ENCODE results near the gene FKBP10.

The FKBP10 gene

DNA sequence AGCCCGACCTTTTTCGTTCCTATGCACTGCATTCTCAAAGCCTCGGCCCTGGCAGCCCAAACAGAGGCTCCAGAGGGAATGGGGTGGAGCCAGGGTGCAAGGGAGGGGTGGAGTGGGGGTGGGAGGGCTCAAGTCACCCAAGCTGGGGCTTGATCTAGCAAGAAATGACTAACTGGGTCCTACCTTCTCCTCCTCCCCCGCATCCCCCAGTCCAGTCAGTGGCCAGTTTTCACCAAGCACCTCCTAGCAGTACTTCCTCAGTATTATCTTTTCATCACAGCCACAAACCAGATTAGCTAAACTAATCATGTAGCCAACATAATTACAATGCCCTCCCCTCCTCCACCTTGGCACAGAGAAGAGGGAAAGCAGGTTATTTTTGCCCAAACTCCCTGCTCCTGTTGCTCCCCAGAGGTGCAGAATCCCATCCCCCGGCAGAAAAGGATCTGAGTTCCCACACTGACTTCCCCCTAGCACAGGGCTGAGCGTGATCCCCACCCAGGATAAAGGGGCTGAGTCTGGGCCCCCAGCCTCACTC lies 28.5 kb upstream of the FKBP10 start:
- no peak for DNase-seq

DNA sequence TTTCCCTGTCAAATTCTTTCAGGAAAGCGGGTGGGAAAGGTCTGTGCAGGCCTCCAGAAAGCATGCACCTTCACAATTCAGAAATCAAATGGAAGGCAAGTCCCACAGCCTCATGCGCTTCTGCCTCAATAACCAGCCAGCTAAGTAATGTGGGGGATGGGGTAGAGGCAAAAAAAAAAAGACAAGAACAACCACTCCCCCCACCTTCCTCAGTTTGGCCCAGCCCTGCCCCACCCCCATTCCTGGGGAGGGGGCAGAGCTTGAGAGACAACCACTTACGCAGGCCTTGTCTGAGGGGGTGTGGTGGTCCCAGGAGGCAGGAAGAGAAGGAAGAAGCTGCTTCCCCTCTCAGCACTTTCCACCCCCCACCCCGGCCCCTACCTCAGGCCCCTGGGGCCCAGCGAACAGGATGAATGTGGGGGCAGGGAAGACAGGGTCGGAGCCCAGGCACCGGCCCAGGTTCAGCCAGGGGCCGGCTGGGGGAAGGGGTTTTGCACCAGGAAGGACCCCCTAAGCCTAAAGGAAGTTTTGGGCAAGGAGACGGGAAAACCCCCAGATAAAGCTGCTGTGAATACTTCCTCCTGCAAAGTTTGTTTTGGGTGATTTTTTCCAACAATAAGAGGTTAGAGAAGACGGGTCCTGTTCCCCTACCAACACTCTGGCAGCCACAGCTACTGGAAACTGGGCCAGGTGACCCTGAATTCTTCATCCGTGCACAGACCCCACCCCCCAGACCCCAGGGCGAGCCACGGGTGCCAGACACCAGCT lies 27.5 kb upstream of the FKBP10 start:
- no peak for DNase-seq

DNA sequence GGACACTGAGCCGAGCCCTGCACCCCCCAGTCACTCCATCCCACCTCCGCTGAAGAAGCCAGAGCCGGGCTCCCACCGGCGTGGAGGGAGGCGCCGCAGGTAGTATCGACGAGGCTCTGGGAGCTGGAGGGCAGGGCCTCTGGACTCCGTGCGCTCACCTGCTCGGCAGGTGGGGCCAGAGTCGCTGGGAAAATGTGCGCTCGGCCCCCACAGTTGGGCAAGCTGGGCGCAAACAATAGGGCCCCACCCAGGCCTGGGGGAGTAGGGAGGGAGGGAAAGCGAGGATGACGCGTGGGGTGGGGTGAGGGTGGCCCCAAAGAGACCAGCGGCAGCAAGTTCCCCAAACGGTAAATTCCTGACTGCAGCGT lies 27.0 kb upstream of the FKBP10 start:
- no peak for DNase-seq

DNA sequence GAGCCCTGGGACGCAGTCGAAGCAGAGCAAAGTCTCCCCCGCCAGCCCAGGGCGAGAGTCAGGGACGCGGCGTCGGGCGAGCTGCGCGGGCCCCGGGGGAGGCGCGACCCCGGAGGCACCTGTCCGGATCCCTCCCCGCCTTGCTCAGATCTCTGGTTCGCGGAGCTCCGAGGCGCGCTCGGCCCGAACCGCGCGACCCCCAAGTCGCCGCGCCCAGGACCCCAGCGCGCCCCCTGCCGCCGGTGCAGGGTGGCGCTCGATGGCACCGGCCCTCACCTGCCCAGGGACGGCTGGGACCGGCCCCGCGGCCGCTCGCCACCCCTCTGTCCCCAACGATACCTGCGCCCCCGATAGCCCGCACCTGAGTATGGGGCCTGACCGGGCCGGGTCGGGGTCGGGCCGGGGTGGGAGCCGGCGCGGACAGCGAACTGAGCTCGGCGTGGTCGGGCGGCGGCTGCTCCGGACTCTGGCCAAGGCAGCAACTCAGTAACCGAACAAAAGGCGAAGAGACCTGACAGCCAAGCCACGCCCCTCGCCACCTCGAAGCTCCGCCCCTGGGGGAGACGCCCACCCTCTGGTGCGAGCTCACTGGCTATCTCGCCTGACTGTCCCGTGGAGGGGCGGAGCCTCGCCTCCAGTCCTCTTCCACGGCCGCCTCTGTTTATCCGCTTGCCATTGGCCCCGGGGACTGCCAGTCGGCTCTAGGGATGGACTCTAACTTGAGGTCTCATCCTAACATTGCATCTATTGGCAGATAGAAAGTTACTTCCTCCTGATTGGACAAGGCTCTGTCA lies 26.4 kb upstream of the FKBP10 start, which contains the start of gene JUP:
Gene JUP (minus strand): TSS at position 485 of the 794 bp plus-strand sequence. CDS start 14,857 bp downstream, outside the sequence.
- peak; percentile 90 for DNase-seq

DNA sequence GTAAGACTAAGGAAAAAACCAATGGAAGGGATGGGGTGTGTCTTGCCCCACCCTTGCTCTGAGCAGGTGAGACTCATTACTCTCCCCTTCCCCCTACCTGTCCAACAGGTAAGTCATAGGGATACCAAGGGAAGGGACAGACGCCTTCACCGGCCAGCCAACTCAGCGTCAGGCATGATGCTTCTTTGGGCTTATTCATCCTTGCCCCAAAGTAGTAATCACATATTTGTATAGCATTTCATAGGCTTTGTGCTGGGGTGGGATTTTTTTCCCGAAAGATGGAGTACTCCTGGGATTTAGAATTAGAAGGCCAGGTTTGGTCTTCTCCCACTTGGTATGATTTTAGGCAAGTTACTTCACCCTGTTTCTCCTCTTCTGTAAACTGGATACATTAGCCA lies 25.8 kb upstream of the FKBP10 start:
- no peak for DNase-seq

DNA sequence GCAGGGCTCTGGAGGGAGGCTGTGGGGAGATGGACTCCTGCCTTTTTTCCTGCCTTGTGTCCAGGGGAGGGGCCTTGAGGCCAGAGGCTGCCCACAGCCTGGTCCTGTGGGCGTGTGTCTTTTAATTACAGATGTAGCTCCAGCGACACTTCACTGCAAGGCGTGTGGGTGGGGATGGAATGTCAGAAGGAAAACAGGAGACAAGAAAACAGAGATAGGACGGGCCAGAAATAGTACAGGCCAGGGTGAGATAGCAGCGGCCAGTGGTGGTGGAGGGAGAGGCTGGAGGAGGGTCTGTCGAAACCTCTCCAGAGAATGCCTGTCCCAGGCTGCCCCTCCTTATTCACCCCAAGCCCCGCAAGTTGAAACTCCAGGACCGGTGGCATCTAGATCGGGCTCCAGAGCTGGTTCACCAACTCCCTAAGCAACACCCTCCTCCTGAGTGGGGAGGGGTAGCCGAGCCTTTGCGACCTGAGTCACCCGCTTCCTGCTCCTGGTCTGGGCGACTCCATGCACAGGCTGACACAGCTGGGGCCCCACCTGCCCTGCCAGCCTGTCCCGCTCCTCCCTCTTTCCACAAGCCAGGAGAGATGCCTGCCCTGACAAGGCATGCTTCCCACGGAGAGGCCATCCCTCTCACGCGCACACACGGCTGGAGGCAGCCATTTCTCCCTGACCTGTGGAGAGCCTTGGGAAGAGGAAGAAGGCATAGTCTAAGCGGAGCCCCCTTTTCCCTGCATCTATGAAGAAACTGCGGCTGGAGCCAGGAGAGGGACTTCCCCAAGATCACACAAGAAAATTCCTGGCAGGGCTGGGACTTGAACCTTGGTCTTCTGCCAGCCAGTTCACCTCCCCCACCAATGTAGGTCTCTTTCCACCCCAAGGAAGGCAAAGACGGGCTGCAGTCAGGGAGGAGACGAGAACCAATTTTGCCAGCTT lies 19.7 kb upstream of the FKBP10 start:
- no peak for DNase-seq

DNA sequence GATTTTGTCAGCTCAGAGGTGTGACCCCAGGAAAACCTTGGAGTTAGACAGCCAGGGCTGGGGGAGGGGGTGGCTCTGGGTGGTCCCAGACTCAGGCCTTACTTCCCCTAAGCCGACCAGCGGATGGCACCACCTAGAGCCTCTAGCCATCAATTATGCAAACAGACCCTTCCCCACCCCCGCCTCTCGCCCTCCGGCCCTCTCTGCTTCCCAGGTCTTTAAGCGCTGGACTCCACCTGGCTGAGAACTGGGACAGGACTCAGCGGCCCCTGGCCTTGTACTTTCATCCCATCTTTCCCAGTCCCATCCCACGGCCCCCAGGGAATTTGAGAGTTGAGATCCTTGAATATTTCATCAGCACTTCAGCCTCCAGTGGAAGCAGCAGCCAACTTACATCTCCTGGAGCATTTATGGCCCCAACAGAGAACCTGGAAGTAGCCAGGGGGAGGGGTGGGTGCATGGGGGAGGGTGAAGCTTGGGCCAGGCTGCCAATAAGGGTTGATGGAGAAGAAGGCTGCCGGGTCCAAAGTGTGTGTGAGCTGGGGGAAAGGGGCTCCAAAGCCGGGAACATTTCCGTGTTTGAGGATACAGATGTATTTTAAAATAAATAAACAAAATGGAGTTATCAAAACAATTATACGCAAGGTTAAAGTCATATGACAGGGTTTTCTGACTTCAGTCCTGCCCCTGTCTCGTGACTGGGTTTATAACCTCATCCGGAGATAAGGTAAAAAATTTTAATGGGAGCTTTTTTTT lies 18.8 kb upstream of the FKBP10 start:
- DNase-seq = no peak

DNA sequence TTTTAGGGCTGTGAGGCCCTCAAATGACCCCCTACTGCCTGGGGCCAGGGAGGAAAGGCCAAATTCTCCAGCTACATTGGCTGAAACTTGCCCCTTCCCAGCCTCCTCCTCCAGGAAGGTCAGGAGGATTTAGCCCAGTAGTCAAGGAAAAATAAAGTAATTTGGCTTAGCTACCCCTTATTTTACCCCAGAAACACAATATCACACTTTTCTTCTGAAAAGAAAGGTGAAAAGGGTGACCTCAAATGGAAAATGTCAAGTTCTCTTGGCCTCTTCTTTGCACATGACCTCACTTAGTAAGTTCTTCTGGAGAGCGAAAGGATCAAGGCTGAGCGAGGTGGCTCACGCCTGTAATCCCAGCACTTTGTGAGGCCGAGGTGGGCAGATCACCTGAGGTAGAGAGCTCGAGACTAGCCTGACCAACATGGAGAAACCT lies 18.2 kb upstream of the FKBP10 start:
- DNase-seq = no peak

DNA sequence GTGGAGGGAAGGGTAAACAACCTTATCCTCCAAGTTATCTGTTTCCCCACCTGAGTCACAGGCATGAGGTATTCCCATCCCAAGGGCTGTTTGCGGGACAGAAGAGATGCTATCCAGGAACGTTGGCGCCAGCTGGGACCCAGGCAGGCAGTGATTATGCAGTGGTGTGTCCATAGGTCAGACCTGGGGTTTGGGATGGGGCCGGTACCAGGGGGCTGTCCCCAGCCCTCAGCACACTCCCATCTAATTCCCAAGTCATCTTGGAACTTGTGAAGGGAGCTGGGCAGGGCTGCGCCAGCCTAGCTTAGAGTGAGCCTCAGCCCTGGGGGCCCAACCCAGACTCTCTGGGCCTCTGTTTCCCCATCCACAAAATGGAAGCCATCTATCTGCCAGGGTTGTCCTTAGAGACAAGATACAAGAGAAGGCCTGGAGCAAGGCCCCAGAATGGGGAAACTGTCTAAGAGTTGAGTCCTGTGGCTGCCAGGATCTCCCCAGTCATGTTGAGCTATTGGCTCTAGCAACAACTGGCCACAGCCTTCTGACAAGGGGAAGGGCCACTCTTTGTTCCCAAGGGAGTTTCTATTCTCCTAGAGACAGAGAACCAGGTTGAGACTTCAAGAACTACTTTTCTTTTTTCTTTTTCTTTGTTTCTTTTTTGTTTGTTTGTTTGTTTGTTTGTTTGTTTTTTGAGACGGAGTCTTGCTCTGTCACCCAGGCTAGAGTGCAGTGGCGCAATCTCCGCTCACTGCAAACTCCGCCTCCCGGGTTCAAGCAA lies 16.5 kb upstream of the FKBP10 start:
- no peak for DNase-seq

DNA sequence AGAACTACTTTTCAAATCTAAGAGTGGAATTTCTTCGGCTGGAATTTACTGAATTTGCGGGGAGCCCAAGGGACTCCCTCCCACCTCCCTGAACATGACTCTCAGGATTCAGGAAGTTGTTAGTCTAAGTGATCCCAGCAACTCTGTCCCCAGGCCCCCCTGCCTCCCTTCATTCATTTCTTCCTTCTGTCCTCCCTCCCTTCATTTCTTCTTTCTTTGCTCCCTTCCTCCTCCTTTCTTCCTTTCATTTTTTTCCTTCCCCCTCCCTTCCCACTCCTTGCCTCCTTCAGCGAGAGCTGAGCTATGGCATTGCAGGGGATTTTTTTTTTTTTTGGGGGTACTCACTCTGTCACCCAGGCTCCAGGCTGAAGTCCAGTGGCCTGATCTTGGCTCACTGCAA lies 15.4 kb upstream of the FKBP10 start:
- DNase-seq = no peak

DNA sequence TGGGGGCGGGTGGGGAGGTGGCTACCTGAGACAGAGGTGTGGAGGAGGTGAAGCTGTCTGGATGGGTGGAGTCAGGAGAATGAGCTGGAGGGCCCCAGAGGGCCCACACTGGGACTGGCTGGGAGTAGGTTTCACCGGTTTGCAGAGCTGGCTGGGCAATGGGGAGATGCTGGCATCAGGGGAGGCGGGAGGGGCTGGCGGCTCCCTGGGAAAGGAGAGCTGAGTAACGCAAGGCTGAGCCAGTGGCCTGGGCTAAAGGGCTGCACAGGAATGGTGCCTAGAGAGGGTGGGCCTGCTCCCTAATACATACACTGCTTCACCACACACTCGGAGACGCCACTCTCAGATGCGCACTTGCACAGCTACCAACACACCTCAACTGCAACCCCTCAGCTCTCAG lies 13.4 kb upstream of the FKBP10 start:
- no peak for DNase-seq

DNA sequence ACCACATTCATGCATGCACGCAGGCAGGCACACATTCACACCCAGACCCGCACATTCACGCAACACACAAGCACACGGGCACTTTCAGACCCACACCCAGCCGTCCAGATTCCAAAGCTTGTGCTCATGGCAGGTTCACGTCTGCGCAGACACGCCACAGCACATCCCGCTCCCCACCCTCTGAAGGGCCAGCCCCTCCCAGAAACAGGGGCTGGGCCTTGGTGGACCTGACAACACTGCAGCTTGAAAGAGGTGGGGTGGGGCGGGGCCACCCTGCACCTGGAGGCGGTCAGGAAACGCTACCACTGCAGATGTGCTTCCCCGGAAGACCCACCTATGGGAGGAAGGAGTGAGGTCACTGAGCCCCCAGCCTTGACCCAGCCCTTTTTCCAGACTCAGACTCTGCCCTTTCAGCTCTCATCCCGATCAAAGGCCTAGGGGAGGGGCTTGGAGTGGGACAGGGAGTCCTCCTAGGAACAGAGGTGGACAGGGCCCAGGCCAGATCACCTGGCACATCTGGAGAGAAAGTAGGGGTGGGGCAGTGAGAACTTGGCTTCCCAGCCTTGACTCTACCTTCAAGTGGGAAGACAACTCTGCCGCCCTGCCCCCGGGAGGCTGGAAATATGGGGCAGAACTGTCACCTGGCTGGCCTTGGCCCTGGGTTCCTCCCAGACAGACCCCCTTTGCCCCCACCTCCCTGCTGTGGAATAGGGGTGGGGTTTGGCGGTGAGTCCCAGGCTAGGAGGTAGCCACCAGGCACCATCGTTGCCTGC lies 12.0 kb upstream of the FKBP10 start:
- DNase-seq = no peak

DNA sequence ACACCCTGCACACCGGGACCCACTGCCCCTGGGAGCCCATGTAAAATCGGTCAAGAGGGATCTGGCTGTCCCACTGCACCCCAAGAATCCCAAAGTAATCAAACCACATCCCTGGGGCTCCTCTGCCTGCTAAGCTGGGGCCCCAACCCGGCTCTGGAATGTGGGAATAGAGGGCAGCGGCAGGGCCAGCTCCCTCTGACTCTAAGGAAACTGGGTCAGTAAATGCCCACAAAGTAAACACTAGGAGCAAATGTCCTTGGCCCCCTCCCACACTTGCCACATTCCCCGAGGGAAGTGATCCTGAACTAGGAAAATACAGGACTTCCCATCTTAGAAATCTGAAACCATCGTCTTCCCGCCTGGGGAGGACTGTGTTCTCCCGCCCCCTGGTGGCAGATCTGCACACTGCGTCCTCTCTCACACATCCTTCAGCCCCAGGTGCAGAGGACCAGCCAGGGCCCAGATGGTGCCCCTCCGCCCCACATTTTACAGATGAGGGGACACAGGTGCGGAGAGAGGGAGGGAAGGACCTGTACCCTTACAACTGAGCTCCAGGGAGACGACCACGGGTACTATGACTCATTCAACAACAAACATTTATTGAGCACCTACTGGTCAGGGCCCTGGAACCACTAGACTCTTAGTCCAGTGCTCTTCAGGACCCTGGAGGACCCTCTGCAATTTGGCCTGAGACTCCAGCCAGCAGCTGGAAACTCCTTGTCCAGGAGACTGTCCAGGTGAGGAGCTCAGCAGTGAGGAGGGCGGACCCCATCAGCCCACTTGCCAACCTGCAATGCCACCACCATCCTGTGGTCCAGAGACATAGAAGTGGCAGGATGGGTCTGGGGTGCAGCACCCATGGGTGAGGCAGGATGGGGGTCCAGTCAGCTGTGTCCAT lies 11.2 kb upstream of the FKBP10 start:
- peak; percentile 73 for DNase-seq

DNA sequence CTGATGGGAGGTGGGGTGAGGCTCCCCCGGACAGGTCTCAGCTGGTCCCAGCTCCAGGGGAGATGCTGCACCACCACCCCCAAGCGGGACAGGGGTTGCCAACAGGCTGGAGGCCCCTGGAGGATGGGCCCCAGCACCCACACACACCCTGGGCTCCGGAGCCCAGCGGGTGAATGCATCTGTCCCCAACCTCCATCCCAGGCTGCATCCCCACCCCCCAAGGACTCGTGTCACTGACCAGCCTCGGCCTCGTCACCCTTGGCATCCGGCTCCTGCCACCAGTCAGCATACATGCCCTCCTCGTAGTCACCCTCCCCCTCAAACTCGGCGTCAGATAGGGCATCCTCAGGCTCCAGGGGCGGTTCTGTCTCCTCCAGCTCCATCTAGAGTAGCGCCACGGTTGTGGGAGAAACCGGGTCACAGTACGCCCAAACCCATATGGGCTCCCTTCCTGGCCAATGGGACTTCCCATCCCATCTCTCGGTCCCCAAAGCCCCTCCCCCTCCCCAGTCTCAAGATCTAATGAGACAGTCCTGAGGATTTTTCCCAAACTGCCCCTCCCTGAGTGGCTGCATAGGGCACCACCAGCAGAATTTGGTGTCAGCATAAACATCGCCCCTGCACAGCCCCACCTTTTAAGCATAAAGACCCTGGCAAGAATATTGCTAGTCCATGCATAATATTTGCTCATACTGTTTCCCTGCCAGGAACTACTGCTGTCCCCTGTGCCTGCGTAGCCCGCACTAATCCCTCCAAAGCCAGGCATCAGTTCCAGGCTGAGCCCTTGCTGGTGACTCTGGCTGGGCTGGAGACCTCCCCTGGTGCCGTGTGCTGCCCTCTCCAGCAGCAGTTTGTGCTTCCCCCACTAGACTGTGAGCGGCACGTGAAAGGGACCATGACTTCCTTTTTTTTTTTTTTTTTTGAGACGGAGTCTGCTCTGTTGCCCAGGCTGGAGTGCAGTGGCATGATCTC lies 9.5 kb upstream of the FKBP10 start:
- no peak for DNase-seq

DNA sequence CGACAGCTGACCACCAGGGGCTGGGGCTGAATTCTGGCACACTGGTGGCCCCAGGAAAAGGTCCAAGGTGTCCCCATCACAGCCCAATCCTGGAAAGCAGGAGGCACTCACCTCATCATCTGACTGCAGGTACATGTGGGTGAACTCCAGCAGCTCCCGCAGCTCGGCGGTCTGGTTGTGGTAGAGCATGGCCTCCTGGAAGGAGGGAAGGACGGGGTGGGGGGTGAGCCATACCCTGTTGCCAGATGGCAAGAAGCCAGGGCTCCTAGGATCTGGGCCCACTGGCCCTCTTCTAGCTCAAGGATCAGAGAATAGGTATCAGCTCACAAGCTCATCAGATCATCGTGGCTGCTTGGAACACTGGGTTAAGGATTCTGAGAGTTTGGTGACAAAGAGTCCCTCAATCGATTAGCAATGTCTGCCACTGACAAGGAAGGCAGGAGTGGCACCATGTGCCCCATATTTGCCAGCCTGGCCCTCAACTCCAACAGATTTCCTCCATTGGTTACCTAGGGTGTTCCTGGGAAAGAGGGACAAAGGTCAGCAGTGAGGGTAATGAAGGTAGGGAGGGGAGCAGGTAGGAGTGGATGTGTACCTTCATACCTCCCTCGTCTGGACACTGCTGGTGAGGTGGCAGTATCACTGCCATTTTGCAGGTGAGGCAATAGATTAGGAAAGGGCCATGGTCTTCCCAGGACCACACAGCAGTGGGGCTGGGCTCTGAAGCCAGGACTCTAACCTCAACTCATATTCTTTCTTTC lies 5.9 kb upstream of the FKBP10 start:
- no peak for DNase-seq

DNA sequence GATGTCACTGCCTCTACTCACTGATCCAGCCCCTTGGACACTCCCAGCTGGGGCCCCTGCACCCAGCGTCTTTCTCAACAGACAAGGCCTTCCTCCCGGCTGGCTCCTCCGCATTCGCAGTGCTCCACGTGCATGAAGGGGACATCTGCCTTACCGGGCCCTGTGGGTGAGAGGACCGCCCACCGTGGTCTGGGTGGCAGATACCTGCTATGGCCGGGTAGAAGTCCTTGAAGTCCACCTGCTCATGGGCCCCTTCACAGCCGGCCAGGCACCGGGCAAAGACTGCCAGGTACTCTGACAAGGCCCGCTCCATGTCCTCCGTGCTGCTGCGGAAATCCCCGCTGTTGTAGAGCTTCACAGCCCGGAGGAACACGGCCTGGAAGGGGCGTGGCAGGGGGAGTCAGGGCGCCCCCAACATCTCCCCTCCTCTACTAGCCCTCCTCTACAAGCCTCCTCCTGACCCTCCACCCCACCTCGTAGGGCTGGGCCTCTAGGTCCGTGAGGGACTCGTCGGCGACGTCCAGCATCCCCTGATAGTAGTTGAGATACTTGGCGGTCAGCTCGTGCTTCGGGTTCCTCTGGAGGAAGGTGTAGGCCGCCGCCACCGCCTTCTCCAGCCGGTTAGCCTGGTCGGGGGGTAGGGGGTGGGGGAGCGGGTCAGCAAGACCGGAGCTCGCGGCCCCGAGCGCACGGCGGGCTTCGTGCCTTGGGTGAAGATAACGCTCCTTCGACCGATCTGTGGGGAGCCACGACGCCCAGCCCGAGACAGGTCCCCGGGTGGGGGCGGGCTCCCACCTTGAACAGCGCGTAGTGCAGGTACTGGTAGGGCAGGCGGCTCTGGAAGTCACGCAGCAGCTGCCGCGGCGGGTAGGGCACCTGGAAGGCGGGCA lies 1.9 kb upstream of the FKBP10 start:
- DNase-seq = no peak

All from activated naive CD4-positive, alpha-beta T cell treated with anti-CD3 and anti-CD28 coated beads, Interleukin-2, amount 50 U/mL, for 16 hours (primary cell).